AG04450 (cell line): ENCODE results near the gene CYP4B1. TPM values are rescaled to one million over a fixed set of nuclear protein-coding genes. Genes with fewer than 3 reads are reported as not detected.
"Not testable (repeated sequence)": the region's sequence is repeated elsewhere in the genome, so short reads cannot be mapped to it uniquely, and the experiment has no call there.

Experiments used
- CTCF ChIA-PET: fragments of 300-600, 350-600 bp; formaldehyde crosslinking; extraction: SDS; loops from one replicate; lab custom pipeline; 2022; ENCODE audit warnings: antibody characterized with exemption, inconsistent platforms; lab: Charles Lee
- POLR2A ChIA-PET: fragments of 350-600 bp; formaldehyde crosslinking; extraction: SDS; loops from one replicate; lab custom pipeline; 2021; ENCODE audit warnings: antibody characterized with exemption, inconsistent platforms; lab: Yijun Ruan, JAX
- DNase-seq: peaks from one replicate; pipeline ENCODE4 v3.0.0-alpha.2; 2011; ENCODE audit warnings: low read depth, low spot score
- H3K27ac ChIP-seq: one replicate; pipeline ENCODE4 v1.5.1; 2012; ENCODE audit warnings: low read depth, low read length, control low read depth
- H3K27me3 ChIP-seq: one replicate; pipeline ENCODE4 v1.6.0; 2012; ENCODE audit warnings: low read length; ENCODE audit not compliant: control insufficient read depth, insufficient read depth
- H3K4me3 ChIP-seq: 2 replicates; pipeline ENCODE4 v1.5.1; 2011; ENCODE audit warnings: mild to moderate bottlenecking, low read depth, low read length, control low read depth
- H3K9me3 ChIP-seq: 2 replicates; pipeline ENCODE4 v1.5.1; 2012; ENCODE audit warnings: low read length; ENCODE audit not compliant: control insufficient read depth, insufficient read depth
- polyA plus RNA-seq: library from polyadenylated mRNA; depleted of rRNA; stranded (reverse); fragments of >200 nt; gene quantifications from 2 replicates; pipeline ENCODE4 v1.2.3, GENCODE V29; 2011; rRNA removed
- TF ChIP-seq, protein P1 (sequence below): IDR thresholded peaks from 2 replicates; pipeline ENCODE4 v1.5.1; 2011; ENCODE audit warnings: low read depth, low read length, control low read depth, inconsistent platforms

Gene CYP4B1
- polyA plus RNA-seq, 1 experiment, result not detected

DNA sequence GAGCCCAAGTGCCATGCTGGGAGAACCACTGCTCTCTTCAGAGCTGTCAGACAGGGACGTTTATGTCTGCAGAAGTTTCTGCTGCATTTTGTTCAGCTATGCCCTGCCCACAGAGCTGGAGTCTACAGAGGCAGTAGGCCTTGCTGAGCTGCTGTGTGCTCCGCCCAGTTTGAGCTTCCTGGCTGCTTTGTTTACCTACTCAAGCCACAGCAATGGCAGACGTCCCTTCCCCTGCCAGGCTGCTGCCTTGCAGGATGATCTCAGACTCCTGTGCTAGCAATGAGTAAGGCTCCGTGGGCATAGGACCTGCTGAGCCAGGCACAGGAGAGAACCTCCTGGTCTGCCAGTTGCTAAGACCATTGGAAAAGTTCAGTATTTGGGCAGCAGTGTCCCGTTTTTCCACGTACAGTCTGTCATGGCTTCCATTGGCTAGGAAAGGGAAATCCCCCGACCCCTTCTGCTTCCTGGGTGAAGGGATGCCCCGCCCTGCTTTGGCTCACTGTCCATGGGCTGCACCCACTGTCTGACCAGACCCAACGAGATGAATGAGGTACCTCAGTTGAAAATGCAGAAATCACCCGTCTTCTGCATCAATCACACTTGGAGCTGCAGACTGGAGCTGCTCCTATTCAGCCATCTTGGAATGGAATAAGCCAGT is 31.9 kb downstream of the CYP4B1 start:
- Histone ChIP-seq H3K27ac (no peak overlapping the region), H3K9me3 (no peaks in the 10 kb centered on the region), H3K27me3 (no peaks in the 10 kb centered on the region), H3K4me3 (no peak overlapping the region)
- CTCF ChIA-PET, result no interaction called here
- POLR2A ChIA-PET, result no interaction called here
- DNase-seq, result no peak
- TF ChIP-seq, protein P1, sequence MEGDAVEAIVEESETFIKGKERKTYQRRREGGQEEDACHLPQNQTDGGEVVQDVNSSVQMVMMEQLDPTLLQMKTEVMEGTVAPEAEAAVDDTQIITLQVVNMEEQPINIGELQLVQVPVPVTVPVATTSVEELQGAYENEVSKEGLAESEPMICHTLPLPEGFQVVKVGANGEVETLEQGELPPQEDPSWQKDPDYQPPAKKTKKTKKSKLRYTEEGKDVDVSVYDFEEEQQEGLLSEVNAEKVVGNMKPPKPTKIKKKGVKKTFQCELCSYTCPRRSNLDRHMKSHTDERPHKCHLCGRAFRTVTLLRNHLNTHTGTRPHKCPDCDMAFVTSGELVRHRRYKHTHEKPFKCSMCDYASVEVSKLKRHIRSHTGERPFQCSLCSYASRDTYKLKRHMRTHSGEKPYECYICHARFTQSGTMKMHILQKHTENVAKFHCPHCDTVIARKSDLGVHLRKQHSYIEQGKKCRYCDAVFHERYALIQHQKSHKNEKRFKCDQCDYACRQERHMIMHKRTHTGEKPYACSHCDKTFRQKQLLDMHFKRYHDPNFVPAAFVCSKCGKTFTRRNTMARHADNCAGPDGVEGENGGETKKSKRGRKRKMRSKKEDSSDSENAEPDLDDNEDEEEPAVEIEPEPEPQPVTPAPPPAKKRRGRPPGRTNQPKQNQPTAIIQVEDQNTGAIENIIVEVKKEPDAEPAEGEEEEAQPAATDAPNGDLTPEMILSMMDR, result no peak

DNA sequence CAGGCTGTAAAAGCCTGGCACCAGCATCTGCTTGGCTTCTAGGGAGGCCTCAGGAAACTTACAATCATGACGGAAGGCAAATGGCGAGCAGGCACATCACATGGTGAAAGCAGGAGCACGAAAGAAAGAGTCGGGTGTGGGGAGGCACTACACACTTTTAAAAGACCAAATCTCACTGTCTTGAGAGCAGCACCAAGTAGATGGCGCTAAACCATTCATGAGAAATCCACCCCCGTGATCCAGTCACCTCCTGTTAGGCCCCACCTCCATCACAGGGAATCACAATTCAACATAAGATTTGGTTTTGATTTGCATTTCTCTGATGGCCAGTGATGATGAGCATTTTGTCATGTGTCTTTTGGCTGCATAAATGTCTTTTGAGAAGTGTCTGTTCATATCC is 36.6 kb downstream of the CYP4B1 start:
- H3K27me3 ChIP-seq, POLR2A ChIA-PET, CTCF ChIA-PET, H3K27ac ChIP-seq, H3K4me3 ChIP-seq, H3K9me3 ChIP-seq, DNase-seq: not testable (repeated sequence)

DNA sequence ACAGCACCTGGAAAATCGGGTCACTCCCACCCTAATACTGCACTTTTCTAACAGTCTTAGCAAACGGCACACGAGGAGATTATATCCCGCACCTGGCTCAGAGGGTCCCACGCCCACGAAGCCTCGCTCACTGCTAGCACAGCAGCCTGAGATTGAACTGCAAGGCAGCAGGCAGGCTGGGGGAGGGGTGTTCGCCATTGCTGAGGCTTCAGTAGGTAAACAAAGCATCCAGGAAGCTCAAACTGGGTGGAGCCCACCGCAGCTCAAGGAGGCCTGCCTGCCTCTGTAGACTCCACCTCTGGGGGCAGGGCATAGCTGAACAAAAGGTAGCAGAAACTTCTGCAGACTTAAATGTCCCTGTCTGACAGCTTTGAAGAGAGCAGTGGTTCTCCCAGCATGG is 47.5 kb downstream of the CYP4B1 start:
- DNase-seq, POLR2A ChIA-PET, H3K9me3 ChIP-seq, CTCF ChIA-PET, H3K27me3 ChIP-seq, H3K27ac ChIP-seq, H3K4me3 ChIP-seq: not testable (repeated sequence)

DNA sequence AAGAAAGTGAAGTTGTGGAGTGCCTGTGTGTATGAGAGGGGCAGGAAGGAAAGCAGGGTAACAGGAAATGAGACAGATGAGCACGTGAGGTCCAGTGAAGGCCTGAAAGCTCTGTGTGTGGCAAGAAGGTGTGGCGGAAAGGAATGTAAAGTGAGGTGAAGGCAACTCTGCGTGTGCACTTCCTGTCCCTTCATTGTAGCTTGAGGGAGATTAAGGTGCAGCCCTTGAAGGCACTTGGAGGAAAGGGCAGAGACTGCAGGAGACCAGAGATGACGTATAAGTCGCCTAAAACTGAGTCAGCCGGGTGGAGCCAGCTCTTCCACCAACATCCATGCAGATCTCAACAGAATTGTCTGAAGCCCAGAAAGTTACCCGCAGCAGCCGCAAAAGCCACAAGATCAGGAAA is 58.8 kb downstream of the CYP4B1 start:
- H3K4me3 ChIP-seq, CTCF ChIA-PET, DNase-seq, H3K27me3 ChIP-seq, H3K9me3 ChIP-seq, POLR2A ChIA-PET, H3K27ac ChIP-seq: not testable (repeated sequence)

DNA sequence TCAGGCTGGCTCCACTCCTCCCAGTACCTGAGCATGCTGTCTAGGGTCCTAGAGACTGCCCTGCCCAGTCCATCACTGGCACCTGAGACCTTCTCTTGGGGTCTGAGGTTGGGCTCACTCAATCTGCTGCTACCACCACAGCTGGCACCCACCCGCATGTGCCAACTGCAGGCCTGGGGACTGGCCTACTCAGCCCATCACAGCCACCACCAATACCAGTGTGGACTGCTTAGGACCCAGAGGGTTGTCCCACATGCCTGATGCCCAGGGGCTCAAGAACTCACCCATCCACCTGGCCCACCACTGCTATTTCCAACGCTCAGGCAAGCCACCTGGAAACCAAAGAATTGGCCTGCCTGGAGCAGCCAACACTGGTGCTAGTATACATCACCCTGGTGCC is 63.5 kb downstream of the CYP4B1 start:
- TF ChIP-seq, protein P1, result no peak
- Histone ChIP-seq H3K9me3 (no peaks in the 10 kb centered on the region), H3K27me3 (no peaks in the 10 kb centered on the region), H3K27ac (no peak overlapping the region), H3K4me3 (no peak overlapping the region)
- CTCF ChIA-PET, result no interaction called here
- POLR2A ChIA-PET, result no interaction called here
- no peak for DNase-seq

Other genes starting within 250 kb of the CYP4B1 start
- gene KNCN, start 247.4 kb upstream of the CYP4B1 start, polyA plus RNA-seq, result not detected in 2 replicates
- 38.0 and 41.5 TPM in 2 replicates for gene MKNK1, start 194.8 kb upstream of the CYP4B1 start, polyA plus RNA-seq
- gene MOB3C, start 182.2 kb upstream of the CYP4B1 start, polyA plus RNA-seq, result 11.9 and 13.0 TPM in 2 replicates
- 83.8 and 85.6 TPM in 2 replicates for gene ATPAF1, start 130.7 kb upstream of the CYP4B1 start, polyA plus RNA-seq
- gene TEX38, start 127.2 kb upstream of the CYP4B1 start, polyA plus RNA-seq, result not detected in 2 replicates
- gene EFCAB14, start 79.9 kb upstream of the CYP4B1 start, polyA plus RNA-seq, result 54.3 and 69.9 TPM in 2 replicates
- gene CYP4A11, start 142.4 kb downstream of the CYP4B1 start, polyA plus RNA-seq, result not detected in 2 replicates
- gene CYP4X1, start 224.6 kb downstream of the CYP4B1 start, polyA plus RNA-seq, result not detected in 2 replicates